ACHN (cell line): ENCODE measurements around the gene SEMG1.

Source experiments
- DNase-seq: peaks from one replicate; pipeline ENCODE4 v3.0.0-alpha.2; 2015
- in situ Hi-C: cut with HindIII; loops from 2 replicates; pipeline ENCODE4 v1.10.0; 2017; ENCODE audit warnings: low sequenced_read_pairs, low pct_ligation_motif_present, low pct_unique_long_range_greater_than_20kb

Gene SEMG1

GRCh38 chr20:45206725-45207124 is at the start of gene SEMG1:
SEMG1 (plus strand) TSS chr20:45207033; CDS start chr20:45207054, 21 bp downstream.
- DNase-seq, result no peak
- in situ Hi-C loops, result no loop called here

DNA sequence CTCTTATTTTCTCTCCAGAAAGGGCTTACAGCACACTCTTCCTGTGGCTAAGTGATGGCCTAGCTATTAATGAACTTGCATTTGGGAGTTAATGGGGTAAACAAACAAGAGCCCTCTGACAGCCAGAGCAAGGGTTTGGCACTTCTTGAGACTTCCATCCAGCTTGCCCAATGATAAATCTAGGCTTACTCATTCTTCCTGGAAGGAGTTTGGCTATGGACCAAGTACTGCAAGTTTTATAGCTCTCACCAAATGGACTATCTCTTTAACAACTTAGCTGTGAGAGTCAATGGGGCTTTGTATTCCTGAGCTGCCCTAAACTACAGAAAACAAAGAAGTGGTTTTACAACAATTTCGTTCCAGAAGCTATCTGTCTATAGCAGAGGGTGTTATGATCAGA is 48.9 kb upstream of the SEMG1 start:
- DNase-seq, result peak; percentile 16
- in situ Hi-C loops, result no loop called here

- no peak for DNase-seq
- in situ Hi-C loops, result no loop called here
Observed at GRCh38 chr20:45163083-45163803, 43.6 kb upstream of the SEMG1 start.

- DNase-seq, result no peak
- in situ Hi-C loops, result no loop called here
Observed at GRCh38 chr20:45164906-45165305, 41.9 kb upstream of the SEMG1 start.

GRCh38 chr20:45173522-45173921 is 33.3 kb upstream of the SEMG1 start:
- in situ Hi-C loops, result no loop called here
- no peak for DNase-seq

GRCh38 chr20:45174434-45175364 is 32.1 kb upstream of the SEMG1 start, which contains the start of gene PI3:
PI3 (plus strand) TSS chr20:45174902; CDS start chr20:45174923, 21 bp downstream.
- no peak for DNase-seq
- in situ Hi-C loops, result no loop called here

DNA sequence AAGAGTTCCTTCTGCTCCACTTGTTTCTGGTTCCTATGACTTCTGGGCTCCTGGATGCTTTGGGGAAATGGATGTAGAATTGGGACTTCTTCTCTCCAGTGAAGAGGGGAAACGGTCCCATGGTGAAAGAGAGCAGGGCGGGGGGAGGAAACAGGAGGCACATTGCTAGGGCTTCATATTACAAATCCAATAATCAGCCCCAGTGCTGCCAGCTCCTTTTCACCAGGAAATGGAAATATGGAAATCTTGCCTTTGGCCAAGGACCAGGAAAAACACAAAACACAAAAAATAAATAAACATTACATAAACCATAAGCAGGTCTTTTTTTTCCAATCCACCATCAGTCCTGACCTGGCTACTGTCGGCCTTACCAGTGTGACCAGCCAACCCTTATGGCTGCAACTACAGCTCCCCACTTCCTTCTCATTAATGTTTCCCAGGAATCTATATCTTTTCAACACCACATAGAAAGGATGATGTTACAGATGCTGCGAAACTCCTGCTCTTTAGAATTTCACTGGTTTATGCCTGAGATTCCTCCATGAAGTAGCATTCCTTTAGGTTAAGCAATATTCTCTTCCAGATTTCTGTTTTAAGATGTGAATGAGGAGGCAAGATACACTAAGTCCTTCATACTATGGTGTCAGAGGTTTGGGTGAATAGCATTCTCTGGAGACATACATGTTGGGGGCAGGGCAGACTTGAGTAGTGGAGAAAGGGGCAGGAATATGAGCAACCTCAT is 30.1 kb upstream of the SEMG1 start:
- no peak for DNase-seq
- in situ Hi-C loops, result no loop called here

GRCh38 chr20:45179166-45179565 is 27.7 kb upstream of the SEMG1 start:
- in situ Hi-C loops, result no loop called here
- DNase-seq, result no peak

DNA sequence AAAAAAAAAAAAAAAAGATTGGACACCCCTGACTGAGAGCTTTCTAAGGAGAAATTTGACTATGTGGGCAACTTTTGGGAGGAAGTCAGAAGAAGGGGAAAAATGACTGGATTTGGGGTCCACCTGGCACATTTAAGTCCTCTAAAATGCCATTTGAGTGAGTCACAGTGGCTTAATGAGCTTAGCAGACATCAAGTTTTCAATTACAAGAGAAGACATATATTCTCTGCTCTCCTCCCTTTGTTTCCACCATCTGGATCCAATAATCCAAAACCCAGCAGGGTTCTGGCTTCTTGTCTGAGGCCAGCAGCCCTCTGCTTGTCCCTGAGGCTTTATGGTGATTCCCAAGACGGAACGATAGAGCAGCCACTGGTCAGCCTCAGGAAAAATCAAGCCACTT is 25.2 kb upstream of the SEMG1 start:
- in situ Hi-C loops, result no loop called here
- DNase-seq, result no peak

DNA sequence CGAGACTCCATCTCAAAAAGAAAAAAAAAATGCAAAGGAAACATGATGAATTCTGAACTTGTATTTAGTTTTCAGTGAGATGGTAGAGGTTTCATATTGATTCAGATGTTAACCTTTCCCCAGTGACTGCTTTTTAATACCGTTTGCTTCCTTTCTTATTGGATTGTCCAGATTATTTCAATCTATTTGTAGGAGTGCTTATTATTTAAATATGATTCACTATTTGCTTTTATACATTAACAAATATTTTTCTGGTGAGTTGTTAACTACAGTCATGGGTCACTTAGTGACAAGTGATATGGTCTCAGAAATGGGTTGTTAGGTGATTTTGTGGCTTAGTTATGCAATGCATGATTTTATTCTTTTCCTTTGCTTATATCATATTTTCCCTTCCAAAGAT is 23.7 kb upstream of the SEMG1 start:
- in situ Hi-C loops, result no loop called here

DNA sequence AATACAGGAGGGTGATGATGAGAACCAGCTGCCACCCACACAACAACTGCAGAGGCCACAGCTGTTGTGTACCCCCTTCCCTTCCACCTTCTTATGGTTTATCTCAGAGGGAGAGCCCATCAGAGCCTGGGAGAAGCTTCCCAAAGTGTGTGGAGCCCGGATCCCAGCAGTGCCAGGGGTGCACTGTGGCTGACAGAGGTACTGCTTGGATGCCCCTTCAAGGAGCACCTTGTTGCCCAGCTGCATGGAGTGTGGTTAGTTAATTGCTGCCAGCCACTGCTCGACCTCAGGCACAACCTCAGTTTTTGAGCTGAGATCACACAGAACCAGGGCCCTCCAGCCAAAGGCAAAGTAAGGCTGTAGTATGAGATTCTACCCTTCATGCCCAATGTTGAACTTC is 19.1 kb upstream of the SEMG1 start:
- in situ Hi-C loops, result no loop called here

More for the DNA sequence above, 23.7 kb upstream of the SEMG1 start:
- DNase-seq, result no peak

DNA sequence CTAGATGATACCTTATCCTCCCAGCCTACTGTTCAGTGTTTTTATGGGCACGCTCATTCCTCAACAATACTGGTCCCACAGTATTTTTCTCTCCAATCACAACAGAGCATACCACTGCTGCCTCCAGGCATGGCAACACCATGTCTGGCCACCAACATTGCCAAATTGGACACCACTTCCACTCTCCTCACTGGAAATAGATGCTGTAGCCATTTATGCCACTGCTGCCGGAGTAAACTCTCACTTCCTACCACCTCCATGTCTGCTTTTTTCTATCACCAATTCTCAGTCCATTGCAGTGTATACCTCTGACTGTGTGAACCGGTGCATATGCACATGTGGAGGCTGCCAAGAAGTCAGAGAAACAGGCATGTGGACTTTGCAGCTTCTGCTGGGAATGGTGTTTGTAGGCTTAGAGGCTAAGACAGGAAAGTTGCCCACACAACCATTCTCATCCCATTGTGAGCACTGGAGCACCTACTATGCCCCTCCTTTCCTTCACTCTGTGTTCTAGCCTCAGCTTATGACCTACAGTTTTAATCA is 17.7 kb upstream of the SEMG1 start:
- in situ Hi-C loops, result no loop called here

More for the DNA sequence above, 19.1 kb upstream of the SEMG1 start:
- no peak for DNase-seq

GRCh38 chr20:45189861-45190260 is 17.0 kb upstream of the SEMG1 start:
- in situ Hi-C loops, result no loop called here
- no peak for DNase-seq

More for the DNA sequence above, 17.7 kb upstream of the SEMG1 start:
- DNase-seq, result no peak

DNA sequence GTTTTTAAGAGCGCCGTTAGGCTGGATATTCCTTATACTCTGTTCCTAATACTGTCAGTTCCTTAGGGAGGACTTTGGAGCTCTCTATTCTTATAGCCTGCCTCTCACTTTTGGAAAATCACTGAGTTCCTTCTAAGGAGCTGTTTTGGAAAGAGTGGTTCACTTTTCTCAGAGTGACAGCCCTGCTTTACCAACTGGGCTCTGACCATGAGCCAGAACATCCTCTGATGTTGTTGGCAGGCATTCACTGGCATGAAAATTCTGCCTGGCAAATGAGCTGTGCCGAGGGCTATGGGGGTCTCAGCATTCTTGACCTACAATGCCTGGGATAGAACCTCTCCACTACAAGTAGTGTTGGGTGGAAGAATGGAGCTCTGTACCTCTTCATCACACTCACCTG is 14.9 kb upstream of the SEMG1 start:
- in situ Hi-C loops, result no loop called here
- no peak for DNase-seq

DNA sequence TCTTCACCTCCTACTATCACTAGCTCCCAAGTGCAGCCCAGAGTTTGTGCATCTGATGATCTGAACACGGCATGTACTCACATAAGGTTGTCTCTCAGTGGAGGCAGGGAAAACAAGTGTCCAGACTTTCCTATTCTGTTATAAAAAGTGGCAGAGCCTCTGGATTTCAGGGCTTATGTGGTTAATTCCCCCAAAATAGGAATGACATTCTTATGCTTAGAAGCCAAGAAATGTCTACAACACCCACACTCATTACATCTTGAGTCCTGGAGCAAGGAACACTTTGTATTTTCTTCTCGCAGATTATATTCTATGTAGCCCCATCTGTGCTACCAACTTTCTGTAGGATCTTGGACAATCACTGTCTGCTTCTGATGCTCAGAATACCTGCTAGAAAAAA is 13.5 kb upstream of the SEMG1 start:
- in situ Hi-C loops, result no loop called here
- DNase-seq, result no peak

GRCh38 chr20:45209924-45210323 is 3.1 kb downstream of the SEMG1 start:
- DNase-seq, result no peak
- in situ Hi-C loops, result no loop called here

DNA sequence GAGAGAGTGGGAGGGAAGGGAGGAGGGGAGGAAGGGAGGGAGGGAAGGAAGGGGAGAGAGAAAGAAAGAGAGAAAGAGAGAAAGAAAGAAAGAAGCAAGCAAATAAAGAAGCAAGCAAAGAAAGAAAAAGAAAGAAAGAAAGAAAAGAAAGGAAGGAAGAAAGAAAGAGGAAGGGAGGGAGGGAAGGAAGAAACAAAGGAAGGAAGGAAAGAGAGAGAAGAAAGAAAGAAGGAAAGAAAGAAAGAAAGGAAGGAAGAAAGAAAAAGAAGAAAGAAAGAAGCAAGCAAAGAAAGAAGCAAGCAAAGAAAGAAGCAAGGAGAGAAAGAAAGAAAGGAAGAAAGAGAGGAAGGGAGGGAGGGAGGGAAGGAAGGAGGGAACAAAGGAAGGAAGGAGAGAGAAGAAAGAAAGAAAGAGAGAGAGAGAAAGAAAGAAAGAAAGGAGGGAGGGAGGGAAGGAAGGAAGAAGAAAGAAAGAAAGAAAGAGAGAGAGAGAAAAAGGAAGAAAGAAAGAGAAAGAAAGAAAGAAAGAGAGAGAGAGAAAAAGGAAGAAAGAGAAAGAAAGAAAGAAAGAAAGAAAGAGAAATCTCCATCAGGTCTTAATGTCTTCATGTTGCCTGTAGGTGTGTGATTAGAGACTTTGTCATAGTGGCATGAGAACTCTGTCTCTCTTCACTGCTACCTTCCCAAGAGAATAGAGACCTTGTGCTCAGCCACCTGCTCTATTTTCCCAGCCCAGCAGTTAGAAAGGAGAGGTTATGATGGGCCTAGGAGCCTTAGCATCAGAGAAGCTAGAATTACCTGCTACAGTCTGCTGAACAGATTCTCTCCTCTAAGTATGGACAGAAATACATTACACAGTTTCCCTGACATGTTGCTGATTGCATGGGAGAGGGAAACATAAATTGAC is 5.0 kb downstream of the SEMG1 start:
- DNase-seq, result no peak
- in situ Hi-C loops, result no loop called here

GRCh38 chr20:45212836-45213235 is 6.0 kb downstream of the SEMG1 start:
- no peak for DNase-seq
- in situ Hi-C loops, result no loop called here
